SH-SY5Y (cell line): Measurements from ENCODE around the gene COL3A1.

Experiments
- GATA2 ChIP-seq: IDR thresholded peaks from 2 replicates; pipeline ENCODE4 v1.6.1; 2011; ENCODE audit warnings: mild to moderate bottlenecking, low read depth, low read length
- GATA3 ChIP-seq: IDR thresholded peaks from 2 replicates; pipeline ENCODE4 v1.6.1; 2011; ENCODE audit warnings: low read depth, mild to moderate bottlenecking, low read length, moderate library complexity

- no peak for TF ChIP-seq GATA3
- TF ChIP-seq GATA2: no peak
Observed at GRCh38 chr2:188956961-188957360, 17.2 kb upstream of the COL3A1 start.
